GM21390 (cell line): ENCODE measurements around the gene RALGAPA2.

Source experiments
- ATAC-seq: cut with Tn5 transposase; IDR thresholded peaks from one replicate; pipeline ENCODE4 v1.9.1; 2021; ENCODE audit not compliant: unreplicated experiment

Gene RALGAPA2

DNA sequence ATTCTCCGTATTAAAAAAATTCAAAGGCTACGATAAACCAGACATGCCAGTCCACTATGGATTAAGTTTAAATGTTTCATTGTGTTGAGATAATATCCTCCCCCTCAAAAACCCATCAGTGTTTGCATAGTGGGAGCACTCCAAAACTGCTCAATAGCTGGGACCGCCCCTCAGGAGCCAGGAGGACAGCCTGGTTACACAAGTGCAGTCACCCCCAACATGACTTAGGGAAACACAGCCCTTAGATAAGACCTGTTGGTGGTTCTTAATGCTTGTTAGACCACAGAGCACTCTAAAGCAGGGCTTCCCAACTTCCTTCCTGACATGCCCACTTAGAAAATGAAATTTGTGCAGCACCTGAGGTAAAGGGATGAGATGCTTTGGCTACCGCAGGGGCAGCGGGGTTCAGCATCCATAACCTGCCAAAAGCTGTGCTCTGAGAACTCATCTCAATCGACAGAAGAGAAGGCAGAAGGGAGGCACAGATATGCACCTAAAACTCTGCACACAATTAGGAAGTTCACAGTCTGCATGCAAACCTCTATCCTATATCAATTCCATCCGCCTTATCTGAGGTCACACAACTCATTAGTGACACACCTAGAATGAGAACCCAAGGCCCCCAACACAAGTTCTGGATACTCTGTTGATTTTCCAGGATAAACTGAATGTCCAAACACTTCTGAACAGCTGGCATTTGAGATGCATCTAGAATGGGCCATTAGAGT lies 74.3 kb downstream of the RALGAPA2 start:
- ATAC-seq: no peak

DNA sequence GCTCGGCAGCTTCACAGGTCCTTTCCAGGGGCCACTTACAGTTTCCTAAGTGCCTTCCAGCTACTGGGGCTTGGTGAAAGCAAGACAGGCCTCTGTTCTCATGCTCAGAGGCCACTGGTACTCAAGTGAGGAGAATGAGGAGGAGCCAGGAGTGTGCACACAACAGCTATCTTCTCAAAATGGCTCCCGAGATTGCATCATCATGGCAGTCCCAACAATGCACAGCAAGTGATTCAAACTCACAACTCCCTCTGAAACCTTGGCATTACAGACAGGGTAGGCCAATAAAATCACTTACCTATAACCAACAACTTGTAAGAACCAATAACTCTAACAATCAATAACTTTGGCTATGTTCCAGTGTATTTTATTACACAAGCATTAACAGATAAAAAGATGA lies 77.4 kb downstream of the RALGAPA2 start:
- ATAC-seq: no peak

DNA sequence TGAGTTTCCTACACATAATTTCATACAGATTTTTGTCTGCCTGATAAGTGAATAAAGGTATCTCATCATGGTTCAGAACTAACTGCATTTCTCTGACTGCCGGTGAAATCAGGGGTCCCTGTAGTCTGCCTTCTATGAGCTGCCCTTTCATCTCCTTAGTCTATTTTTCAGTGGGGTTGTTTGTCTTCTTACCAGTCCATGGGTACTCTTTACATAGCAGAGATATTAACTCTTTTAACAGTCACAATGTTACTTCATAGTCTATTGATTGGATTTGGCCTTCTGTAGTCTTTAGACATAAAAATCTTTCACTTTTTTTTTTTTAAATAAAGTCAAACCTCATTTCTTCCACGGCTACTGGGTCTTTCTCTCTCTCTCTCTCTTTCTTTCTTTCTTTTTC lies 79.8 kb downstream of the RALGAPA2 start:
- no peak for ATAC-seq

DNA sequence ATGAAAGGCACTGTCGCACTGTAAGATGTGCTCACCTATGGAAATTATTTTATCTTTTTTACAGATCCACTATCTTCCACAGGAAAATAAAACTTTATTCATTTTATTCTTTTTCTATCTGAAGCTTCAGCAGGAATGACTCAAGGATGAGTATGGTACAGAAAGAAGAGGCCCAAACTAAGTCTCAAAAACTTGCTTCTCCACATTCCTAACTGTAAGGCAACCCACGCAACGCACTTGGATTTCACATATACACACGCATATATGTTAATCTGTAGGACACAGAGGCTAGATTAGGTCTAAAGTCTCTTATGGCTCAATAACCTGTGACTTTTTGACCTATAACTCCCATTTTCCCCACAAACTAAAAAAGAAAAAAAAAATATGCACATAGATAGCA lies 81.9 kb downstream of the RALGAPA2 start:
- ATAC-seq: no peak

DNA sequence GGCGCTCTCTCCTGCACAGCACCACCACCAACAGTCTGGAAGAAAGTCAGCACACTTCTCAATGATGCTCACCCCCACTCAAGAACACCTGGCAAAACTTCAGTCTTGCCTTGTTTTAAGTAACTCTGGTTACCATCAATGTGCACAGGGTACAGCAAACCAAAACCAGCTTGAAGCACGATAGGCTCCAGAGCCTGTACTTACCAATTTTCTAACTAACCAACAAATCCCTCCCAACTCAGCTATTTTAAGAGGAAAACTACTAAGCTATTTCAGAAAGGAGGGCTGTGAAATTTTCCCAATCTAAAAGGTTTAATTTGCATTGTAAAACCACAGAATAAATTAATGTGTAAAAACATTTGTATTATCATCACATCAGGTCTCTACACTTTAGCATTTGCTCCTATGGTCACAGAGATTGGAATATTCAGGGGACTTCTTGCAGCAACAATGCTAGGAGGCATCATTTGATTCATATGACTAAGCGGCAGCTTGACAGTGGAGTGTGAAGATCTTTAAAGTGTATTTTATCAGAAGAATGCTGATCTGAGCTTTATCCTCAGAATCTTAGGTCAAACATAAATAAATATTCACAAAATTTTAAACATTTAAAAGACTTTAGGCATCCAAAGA lies 82.8 kb downstream of the RALGAPA2 start:
- no peak for ATAC-seq

DNA sequence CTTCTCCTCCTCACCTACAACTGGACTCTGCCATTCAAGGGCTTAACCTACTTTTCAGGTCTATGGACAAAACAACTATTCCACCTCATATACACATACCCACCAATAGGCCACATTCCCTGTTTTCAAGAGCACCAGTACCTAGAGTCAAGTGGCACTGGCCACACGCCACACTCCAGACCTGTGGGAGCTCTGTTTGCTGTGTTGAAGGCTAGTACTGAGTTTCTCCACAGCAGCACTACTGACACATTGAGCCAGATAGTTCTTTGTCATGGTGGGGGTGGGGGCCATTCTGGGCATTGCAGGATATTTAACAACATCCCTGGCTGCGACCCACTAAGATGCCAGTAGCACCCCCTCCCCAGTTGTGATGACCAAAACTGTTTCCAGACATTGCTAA lies 84.1 kb downstream of the RALGAPA2 start:
- ATAC-seq: no peak

DNA sequence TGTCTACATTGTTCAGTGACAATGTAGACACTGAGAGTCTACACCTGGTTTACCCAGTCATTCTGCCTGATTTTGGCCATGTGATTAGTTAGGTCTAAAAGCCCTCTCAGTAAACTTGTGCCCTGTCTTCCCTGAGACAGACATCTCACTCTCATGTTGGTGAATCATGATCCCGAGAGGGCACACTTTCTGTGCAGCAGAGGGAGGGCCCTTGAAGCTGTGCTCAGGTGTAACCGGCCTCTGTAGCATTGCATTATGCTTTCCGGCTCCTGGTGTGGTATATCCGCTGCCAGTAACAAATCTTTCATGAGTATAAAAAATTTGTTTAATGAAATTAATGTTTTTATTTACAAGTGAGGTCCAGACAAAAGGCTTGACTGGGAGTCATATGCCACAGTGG lies 85.0 kb downstream of the RALGAPA2 start:
- no peak for ATAC-seq

DNA sequence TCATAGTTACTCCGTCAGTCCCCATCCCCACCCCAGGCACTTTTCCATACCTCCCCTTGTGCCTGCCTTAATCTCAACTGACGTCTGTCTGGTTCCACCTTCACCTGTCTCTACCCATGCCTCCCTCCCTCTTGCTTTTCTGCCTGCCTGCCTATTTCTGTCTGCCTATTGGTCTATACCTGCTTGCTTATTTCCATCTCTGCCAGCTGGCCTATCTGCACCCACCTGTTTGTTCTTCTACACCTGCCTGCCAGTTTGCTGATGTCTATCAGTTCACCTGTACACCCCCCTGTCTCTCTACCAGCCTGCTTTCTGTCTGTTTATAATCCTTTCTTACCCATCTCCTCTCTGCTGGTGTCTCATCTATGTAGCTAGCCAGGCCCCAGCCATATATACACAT lies 87.5 kb downstream of the RALGAPA2 start:
- ATAC-seq: no peak

DNA sequence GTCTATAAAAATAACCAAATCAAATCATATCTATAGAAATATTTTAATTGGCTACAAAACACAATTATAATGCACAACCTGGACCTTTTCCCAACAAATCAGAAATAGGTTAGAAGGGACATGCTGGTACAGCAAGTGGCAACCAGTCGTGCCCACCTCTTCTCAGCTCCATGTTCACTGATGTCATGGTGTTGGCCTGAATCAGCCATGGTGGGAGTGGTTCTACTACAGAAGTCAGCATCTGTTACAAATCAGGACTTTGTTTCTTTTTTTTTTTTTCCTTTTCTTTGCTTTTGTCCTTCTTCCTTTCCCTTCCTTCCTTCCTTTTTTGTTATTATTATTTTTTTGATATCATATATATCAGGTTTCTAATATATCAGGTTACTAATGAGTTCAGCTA lies 91.2 kb downstream of the RALGAPA2 start:
- no peak for ATAC-seq

DNA sequence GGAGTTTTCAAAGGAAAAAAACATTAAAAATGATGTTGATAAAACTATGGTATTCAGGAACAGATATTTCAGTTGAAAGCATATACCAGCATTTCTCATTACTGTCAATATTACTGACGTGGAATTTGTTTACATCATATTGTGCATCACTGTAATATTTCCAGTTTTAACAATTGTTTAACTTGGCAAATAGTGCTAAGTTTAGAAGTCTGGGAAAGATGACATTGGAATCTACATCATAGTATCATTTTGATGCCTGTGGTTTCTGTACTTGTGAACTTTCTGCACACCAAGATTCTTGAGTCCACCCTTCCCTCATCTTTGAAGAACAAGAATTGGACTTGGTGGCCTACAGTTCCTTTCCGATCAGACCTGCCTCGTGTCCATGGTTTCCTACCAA lies 98.1 kb downstream of the RALGAPA2 start:
- ATAC-seq: no peak

DNA sequence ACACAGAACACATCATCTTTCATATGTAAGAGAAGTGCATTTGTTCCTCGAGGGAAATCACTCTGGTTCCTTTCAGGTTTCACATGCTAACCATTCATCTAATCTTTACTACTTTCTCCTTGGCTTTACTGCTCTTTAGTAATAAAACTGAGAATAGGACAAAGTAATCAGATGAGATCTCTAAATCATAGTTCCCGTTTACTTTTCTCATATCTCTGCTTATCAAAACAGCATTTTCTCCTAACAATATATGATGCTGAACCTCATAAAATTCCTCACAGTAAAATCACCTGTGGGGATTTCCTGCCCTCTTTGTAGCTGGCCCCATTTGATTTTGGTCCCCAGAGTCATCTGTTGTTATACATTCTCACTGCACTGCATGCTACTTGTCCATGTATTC lies 100.2 kb downstream of the RALGAPA2 start:
- no peak for ATAC-seq

DNA sequence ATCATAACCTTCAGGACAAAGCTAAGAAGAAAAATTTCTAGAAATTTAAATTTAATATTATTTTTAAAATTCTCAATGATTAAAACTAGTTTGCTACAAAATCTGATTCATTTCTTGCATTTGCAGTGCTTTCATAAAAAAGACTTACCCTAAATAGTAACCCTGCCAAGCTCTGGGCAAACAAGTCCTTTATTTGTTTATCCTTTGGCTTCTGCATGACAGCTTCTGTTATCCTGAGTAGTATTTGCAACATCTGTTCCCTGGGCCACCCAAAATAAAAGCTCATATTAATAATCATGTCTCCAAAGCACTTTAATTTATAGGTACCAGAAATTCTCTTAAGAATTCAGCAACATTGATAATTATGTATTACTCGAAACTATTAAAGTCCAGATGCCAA lies 101.3 kb downstream of the RALGAPA2 start:
- no peak for ATAC-seq

DNA sequence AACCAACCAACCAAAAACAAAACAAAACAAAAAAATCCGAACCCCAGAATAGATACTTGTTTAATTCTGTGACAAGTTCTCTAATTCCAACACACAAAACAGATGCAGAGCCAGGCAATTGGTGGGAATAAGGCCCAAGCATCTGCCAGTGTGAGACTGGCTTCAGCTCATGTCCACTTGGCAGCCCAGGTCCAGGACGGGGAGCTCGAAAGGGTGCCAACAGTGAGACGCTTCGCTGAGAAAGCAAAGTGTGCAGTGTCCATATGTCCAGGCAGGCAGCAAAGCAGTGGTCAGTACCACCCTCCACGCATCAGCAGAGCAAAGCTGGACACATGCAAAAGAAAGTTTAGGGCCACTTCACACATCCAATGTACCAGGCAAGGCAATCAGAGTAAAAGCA lies 102.9 kb downstream of the RALGAPA2 start:
- ATAC-seq: no peak

DNA sequence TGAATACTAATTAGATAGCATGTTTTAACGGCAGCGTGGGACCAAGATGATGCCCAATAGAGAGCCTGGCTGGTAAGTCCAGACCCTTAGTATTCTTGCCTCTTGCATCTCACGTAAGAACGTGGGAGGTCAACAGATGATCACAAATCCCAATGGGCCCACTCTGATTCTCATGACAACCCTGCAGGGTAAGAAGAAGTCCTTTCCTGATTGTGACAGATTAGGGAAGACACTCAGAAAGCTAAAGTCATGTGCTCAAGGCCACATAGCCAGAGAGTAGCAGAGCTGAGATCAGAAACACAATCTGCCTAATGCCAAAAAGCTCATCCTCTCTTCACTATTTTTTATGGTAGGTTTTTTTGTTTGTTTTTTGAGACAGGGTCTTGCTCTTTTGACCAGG lies 103.8 kb downstream of the RALGAPA2 start:
- no peak for ATAC-seq

DNA sequence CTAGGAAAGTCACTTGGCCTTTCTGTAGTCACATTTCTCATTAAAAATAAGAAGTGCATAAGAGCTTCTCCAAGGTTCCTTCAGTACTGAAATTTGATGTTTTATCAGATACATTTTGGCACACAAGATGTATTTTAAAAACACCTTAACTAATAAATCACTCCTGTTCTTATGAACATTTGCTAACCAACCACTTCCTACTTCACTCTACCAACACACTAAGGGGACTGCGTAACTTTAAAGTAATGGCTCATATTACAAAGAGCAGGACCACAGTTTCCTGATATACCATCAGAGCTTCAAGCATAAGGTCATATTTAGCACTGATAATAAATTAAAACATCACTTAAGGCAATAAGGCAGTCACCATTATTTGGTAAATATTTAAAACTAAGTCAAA lies 104.4 kb downstream of the RALGAPA2 start:
- ATAC-seq: no peak

DNA sequence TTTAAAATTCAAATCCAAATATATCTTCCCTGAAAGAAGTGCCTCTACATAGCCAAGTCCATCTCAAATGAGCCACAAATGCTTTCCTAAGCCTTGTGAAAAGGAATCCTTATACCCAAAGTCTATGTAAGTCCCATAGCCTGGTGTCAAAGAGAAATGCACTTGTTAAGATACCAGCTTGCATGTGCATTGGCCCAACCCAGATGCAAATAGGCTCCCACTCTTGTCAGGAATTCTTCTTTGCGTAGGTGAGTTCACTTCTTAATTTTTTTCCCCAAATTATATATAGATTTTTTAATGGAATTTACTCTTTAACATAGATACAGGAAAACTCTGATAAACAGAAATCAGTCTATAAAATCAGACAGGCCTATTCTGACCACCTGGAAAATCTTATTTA lies 105.6 kb downstream of the RALGAPA2 start:
- no peak for ATAC-seq

DNA sequence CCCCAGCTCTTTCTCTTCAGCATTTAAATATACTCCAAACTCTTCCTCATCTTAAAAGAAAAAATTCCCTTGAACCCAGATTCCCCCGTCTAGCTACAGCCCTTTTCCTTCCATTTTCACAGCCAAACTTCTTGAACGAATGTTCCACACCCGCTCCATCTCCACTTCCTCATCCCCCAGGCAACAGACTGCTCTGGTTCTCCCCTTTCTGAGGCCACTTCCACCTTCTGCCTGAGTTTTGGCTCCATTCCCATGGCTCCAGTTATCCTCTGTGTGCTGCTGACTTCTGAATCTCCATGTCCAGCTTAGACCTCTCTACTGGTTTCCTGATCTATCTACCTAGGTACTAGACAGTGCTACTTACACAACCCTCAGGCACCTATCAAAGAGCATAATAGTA lies 106.4 kb downstream of the RALGAPA2 start:
- no peak for ATAC-seq

DNA sequence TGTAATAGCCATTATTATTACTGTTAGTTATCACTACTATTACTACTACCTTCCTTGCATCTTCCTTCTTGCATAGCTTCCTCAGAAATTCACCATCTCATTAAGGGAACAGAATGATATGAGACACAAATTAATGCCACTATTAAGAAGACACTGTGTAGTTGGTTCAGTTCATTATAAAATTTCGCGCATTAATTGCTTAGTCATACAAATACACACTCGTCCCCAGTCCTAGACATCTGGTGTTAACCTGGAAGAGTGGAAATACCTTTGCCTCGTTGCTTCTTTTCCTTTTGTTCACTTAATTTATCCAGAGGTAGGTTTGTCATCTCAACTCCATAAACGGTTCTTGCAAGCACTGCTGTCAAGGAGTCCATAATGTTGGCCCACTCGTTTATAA lies 107.5 kb downstream of the RALGAPA2 start:
- ATAC-seq: no peak

DNA sequence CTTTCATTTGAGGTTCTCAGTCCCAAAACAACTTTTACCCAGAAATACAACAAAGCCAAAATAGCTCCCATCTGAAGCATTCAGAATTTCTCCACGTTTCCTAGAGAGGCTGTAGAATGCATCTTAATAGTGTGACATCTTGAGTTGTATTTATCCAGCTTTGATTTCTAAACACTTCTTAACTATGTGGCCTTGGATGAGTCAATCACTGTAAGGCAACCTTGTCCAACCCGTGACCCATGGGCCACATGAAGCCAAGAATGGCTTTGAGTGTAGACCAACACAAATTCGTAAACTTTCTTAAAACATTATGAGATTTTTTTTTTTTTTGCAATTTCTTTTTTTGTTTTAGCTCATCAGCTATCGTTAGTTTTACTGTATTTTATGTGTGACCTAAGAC lies 108.1 kb downstream of the RALGAPA2 start:
- ATAC-seq: no peak

DNA sequence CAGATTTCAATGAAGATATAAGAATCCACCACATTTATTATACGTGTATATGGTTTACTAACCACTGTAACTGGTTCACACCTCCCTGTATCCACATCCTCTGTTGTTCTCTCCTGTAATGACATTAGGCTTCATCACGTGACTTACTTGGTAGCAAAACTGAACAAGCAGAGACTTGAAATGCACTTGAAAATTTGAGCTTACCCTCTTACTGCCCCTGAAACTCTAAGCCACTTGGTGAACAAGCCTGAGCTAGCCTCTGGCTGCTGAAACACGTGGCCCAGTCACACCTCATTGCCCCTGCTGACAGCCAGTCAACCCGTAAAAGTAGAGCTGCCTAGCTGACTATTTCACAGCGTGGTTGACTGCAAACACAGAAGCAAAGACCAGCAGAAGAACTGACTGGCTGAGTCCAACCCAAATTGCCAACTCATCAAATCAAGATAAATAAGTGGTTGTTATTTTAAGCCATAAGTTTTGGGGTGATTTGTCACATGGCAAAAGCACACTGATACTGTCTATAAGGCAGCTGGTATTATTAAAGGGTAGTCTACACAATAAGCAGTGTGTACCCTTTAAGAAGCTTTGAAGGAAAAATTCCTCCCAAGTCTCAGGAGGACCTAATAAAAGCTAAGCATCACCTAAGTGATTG lies 109.0 kb downstream of the RALGAPA2 start:
- peak; percentile 98 for ATAC-seq

DNA sequence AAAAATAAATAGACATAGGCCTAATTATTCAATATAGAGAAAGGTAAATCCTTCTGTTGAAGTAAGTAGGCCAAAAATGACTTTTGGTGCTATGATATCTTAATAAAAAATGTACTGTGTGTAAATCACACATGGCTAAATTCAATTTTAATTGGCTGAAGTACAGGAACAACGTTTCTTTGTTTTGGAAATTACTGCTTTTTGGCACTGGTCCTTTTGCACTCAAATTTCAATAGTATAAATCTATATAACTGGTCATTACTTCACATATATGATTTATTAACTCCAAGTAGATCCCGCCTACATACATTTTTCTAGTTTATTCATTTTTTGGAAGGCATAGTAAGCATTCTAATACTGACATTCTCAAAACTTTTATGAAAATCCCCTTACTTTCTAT lies 114.5 kb downstream of the RALGAPA2 start:
- no peak for ATAC-seq

DNA sequence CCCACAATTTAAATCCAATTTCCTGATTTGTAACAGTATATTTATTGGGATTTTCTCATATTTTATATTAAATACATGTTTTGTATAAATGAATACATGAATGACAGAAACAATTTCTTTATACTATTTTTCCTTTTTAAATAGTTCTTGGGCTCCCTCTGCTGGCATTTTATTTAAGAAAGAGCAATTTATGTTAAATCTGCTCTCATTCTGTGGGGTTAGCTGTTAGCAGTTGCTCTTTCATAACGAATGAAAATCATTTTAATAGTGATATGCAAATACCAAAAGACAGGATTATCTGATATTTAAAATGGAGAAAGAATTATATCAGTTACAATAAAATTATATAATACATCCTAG lies 118.3 kb downstream of the RALGAPA2 start:
- ATAC-seq: no peak
